H1 (cell line): ENCODE data around the gene TPO. TPM values are rescaled to one million over a fixed set of nuclear protein-coding genes. Genes with fewer than 3 reads are reported as not detected.

ENCODE experiments used
- CTCF ChIA-PET: fragments of 300-600 bp; sonication (Branson Sonifier 250); formaldehyde crosslinking; loops from one replicate; lab custom pipeline; 2021; ENCODE audit not compliant: partially characterized antibody; lab: Charles Lee
- POLR2A ChIA-PET: fragments of 300-600 bp; sonication (Branson Sonifier 250); formaldehyde crosslinking; loops from one replicate; lab custom pipeline; 2021; ENCODE audit warnings: inconsistent platforms; ENCODE audit not compliant: partially characterized antibody; lab: Charles Lee
- DNase-seq, 2 experiments: peaks; one replicate each; pipeline versions ENCODE4 v3.0.0 to v3.0.0-alpha.2; 2010 to 2022; ENCODE audit warnings: low spot score in 2 of 2, low read depth in 1 of 2, mixed read lengths in 1 of 2
- FAIRE-seq: peaks from 2 replicates; lab custom pipeline; 2011; peaks lifted over from hg19 to GRCh38; lab: Jason Lieb, UNC
- H2AFZ ChIP-seq: 2 replicates; pipeline ENCODE4 v1.8.1; 2012; ENCODE audit warnings: low read length, inconsistent platforms
- H2AK5ac ChIP-seq: 2 replicates; pipeline ENCODE4 v1.6.1; 2013; ENCODE audit warnings: low read depth, low read length
- H2BK120ac ChIP-seq: replicated peaks from 2 replicates; pipeline ENCODE3; 2013; ENCODE audit warnings: low read depth, low read length, inconsistent platforms
- H2BK12ac ChIP-seq: 2 replicates; pipeline ENCODE4 v1.6.1; 2013; ENCODE audit warnings: low read depth, low read length
- H2BK15ac ChIP-seq: 2 replicates; pipeline ENCODE4 v1.6.1; 2013; ENCODE audit warnings: low read length
- H2BK20ac ChIP-seq: 2 replicates; pipeline ENCODE4 v1.6.1; 2013; ENCODE audit warnings: low read length
- H2BK5ac ChIP-seq: 2 replicates; pipeline ENCODE4 v1.6.1; 2013; ENCODE audit warnings: low read depth, low read length
- H3K14ac ChIP-seq: 2 replicates; pipeline ENCODE4 v1.6.1; 2013; ENCODE audit warnings: inconsistent platforms; ENCODE audit not compliant: insufficient read length
- H3K18ac ChIP-seq: 2 replicates; pipeline ENCODE4 v1.6.1; 2013; ENCODE audit warnings: low read length; ENCODE audit errors: extremely low read depth
- H3K23ac ChIP-seq: 2 replicates; pipeline ENCODE4 v1.6.1; 2013; ENCODE audit warnings: inconsistent platforms; ENCODE audit not compliant: insufficient read length
- H3K23me2 ChIP-seq: 2 replicates; pipeline ENCODE4 v1.6.1; 2013; ENCODE audit warnings: low read depth, low read length
- H3K27ac ChIP-seq: 2 replicates; pipeline ENCODE4 v1.6.1; 2011; ENCODE audit warnings: low read depth, low read length, inconsistent platforms
- H3K27me3 ChIP-seq, 4 experiments: replicated peaks in 1 of 4; 1 replicate in 1 of 4; 2 replicates in 3 of 4; pipeline versions ENCODE4 v1.6.1 to v1.8.1; 2011 to 2013; ENCODE audit warnings: low read length in 3 of 4, mild to moderate bottlenecking in 3 of 4, inconsistent platforms in 2 of 4, mixed read lengths in 2 of 4, moderate library complexity in 1 of 4; ENCODE audit not compliant: control insufficient read depth in 3 of 4, insufficient read depth in 3 of 4; ENCODE audit errors: extremely low read depth in 1 of 4
- H3K36me3 ChIP-seq, 4 experiments: 2 replicates each; pipeline versions ENCODE4 v1.6.1 to v1.8.1; 2011 to 2013; ENCODE audit warnings: mild to moderate bottlenecking in 4 of 4, low read length in 3 of 4, moderate library complexity in 2 of 4, control low read depth in 1 of 4, inconsistent platforms in 1 of 4; ENCODE audit not compliant: insufficient read depth in 4 of 4, control insufficient read depth in 2 of 4
- H3K4ac ChIP-seq: replicated peaks from 2 replicates; pipeline ENCODE3; 2013; ENCODE audit warnings: low read length, low read depth, mixed read lengths, inconsistent platforms; ENCODE audit not compliant: insufficient read length
- H3K4me1 ChIP-seq, 4 experiments: replicated peaks in 1 of 4; 1 replicate in 1 of 4; 2 replicates in 3 of 4; pipeline versions ENCODE4 v1.6.1 to v1.8.1; 2011 to 2013; ENCODE audit warnings: low read length in 3 of 4, inconsistent platforms in 2 of 4, mixed read lengths in 1 of 4; ENCODE audit not compliant: insufficient read depth in 4 of 4, control insufficient read depth in 3 of 4
- H3K4me2 ChIP-seq, 2 experiments: 2 replicates each; pipeline versions ENCODE4 v1.6.1 to v1.8.1; 2011 to 2013; ENCODE audit warnings: low read depth in 2 of 2, low read length in 2 of 2, control low read depth in 1 of 2, inconsistent platforms in 1 of 2, mild to moderate bottlenecking in 1 of 2; ENCODE audit not compliant: insufficient read depth in 1 of 2
- H3K4me3 ChIP-seq, 4 experiments: fragments of 200-600, 300-600 bp in 1 of 4; sonication (generic), shearing (Covaris generic), sonication (Bioruptor Twin) in 1 of 4; 2 replicates each; pipeline versions ENCODE4 v1.5.1 to v1.8.1; 2011 to 2016; ENCODE audit warnings: low read length in 4 of 4, low read depth in 3 of 4, control low read depth in 2 of 4, inconsistent platforms in 2 of 4, mild to moderate bottlenecking in 2 of 4, mixed read lengths in 1 of 4, moderate library complexity in 1 of 4; ENCODE audit not compliant: insufficient read depth in 2 of 4; ENCODE audit errors: extremely low read depth in 1 of 4
- H3K56ac ChIP-seq: replicated peaks from 2 replicates; pipeline ENCODE3; 2013; ENCODE audit warnings: low read depth, mild to moderate bottlenecking, mixed read lengths, low read length, inconsistent platforms; ENCODE audit not compliant: insufficient read length
- H3K79me1 ChIP-seq: 2 replicates; pipeline ENCODE4 v1.6.1; 2013; ENCODE audit warnings: low read depth, low read length, control low read depth
- H3K79me2 ChIP-seq, 2 experiments: 2 replicates each; pipeline versions ENCODE4 v1.6.1 to v1.8.1; 2012 to 2013; ENCODE audit warnings: low read length in 2 of 2, mild to moderate bottlenecking in 2 of 2, inconsistent platforms in 1 of 2; ENCODE audit not compliant: insufficient read depth in 2 of 2, control insufficient read depth in 1 of 2
- H3K9ac ChIP-seq, 4 experiments: replicated peaks in 1 of 4; 1 replicate in 1 of 4; 2 replicates in 3 of 4; pipeline versions ENCODE4 v1.6.1 to v1.8.1; 2011 to 2013; ENCODE audit warnings: low read depth in 3 of 4, low read length in 3 of 4, control low read depth in 2 of 4, mild to moderate bottlenecking in 2 of 4, moderate library complexity in 2 of 4, inconsistent platforms in 1 of 4; ENCODE audit errors: extremely low read depth in 1 of 4
- H3K9me3 ChIP-seq, 2 experiments: 2 replicates each; pipeline versions ENCODE4 v1.6.1 to v1.8.1; 2012 to 2013; ENCODE audit warnings: mild to moderate bottlenecking in 2 of 2, moderate library complexity in 2 of 2, control low read depth in 1 of 2, inconsistent platforms in 1 of 2, low read depth in 1 of 2, low read length in 1 of 2, mixed read lengths in 1 of 2; ENCODE audit not compliant: insufficient read depth in 2 of 2
- H4K20me1 ChIP-seq, 2 experiments: replicated peaks in 1 of 2; 2 replicates each; pipeline versions ENCODE3 to v1.8.1; 2011 to 2013; ENCODE audit warnings: inconsistent platforms in 2 of 2, low read length in 2 of 2, mild to moderate bottlenecking in 1 of 2; ENCODE audit not compliant: insufficient read depth in 2 of 2, control insufficient read depth in 1 of 2
- H4K5ac ChIP-seq: 2 replicates; pipeline ENCODE4 v1.6.1; 2013; ENCODE audit warnings: low read length, low read depth, mixed read lengths, inconsistent platforms; ENCODE audit not compliant: insufficient read length
- H4K8ac ChIP-seq: 2 replicates; pipeline ENCODE4 v1.8.0; 2013; ENCODE audit warnings: mild to moderate bottlenecking, moderate library complexity, low read length, inconsistent platforms; ENCODE audit not compliant: insufficient read depth; ENCODE audit errors: extremely low read depth
- H4K91ac ChIP-seq: replicated peaks from 2 replicates; pipeline ENCODE3; 2013; ENCODE audit warnings: low read length, mixed read lengths, inconsistent platforms; ENCODE audit not compliant: insufficient read length
- HDAC6 ChIP-seq: IDR thresholded peaks from one replicate; pipeline ENCODE4 v1.7.1; 2012; ENCODE audit warnings: low read depth, mild to moderate bottlenecking, inconsistent platforms, low read length, moderate library complexity
- TAF1 ChIP-seq: IDR thresholded peaks from 2 replicates; pipeline ENCODE4 v1.6.1; 2011; ENCODE audit warnings: mild to moderate bottlenecking, low read depth, low read length
- TBP ChIP-seq: IDR thresholded peaks from 2 replicates; pipeline ENCODE4 v1.6.1; 2011; ENCODE audit warnings: low read depth, low read length, improper control_type of control experiment
- WGBS, 2 experiments: shearing (Covaris generic) in 1 of 2; methylation state at CpG; one replicate each; pipeline versions ENCODE4 v1.1.6 to v1.1.7; 2013 to 2015; ENCODE audit warnings: low lambda C conversion rate in 2 of 2, mixed read lengths in 2 of 2, inconsistent platforms in 1 of 2, low coverage in 1 of 2, missing lambda C conversion rate in 1 of 2; ENCODE audit not compliant: insufficient replicate concordance in 2 of 2, insufficient coverage in 1 of 2, insufficient read length in 1 of 2; ENCODE audit errors: extremely low coverage in 1 of 2, missing lambda C conversion rate in 1 of 2; 5-methylcytosine and 5-hydroxymethylcytosine counted together
- polyA plus RNA-seq, 7 experiments: library from polyadenylated mRNA; depleted of rRNA in 3 of 7; stranded (reverse) in 5 of 7; unstranded in 2 of 7; fragments of >200 nt in 5 of 7; fragments of 200-250 nt in 2 of 7; gene quantifications; 1 replicate in 5 of 7; 2 replicates in 1 of 7; 4 replicates in 1 of 7; pipeline versions ENCODE4 v1.2.1 to v1.2.3, GENCODE V29; 2011 to 2013; ENCODE audit warnings: missing spikeins in 2 of 7, mixed read lengths in 2 of 7
- total RNA-seq: library from RNA; stranded (reverse); fragmentation: NEBNext Ultra II Directional; extraction: Animal tissue kit (Norgen Biotek cat#: 25700); gene quantifications from 2 replicates; pipeline ENCODE4 v1.2.1, GENCODE V29; 2021

TPO gene
- total and polyA plus RNA-seq, 2 of the 8 experiments (the other 6 are each of a cell fraction or from before 2014, with no cell fraction given), result not detected

DNA sequence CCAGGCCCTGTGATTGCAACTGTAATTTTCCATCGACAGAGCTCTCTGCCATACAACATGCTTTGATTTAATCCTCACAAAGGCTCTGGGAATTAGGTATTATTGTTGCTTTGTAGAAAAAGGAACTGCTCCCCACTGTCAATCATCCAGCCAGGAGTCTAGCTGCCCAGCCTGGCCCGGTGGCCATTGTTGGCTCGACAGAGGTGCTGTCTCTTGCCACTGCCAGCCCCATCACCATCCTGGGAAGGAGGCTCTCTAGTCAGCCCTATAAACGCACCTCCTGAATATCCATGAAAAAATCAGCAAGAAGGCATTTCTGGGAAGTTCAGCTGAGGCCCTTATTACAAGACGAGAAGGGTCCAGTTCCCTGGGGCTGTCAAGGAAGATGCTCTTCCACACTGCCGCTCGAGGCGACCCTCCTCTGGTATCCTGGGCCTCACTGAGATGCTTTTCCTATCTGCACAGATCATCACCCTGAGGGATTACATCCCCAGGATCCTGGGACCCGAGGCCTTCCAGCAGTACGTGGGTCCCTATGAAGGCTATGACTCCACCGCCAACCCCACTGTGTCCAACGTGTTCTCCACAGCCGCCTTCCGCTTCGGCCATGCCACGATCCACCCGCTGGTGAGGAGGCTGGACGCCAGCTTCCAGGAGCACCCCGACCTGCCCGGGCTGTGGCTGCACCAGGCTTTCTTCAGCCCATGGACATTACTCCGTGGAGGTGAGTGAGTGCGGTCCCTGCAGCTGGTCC is 71.0 kb downstream of the TPO start:
- Histone ChIP-seq H2BK5ac (no peak overlapping the region), H3K14ac (no peak overlapping the region), H3K9ac (no peak overlapping the region), H3K36me3 (no peaks in the 10 kb centered on the region), H3K79me1 (no peaks in the 10 kb centered on the region), H3K4me3 (no peak overlapping the region), H2AFZ (no peak overlapping the region), H3K18ac (no peak overlapping the region), H3K23ac (no peak overlapping the region), H3K79me2 (no peaks in the 10 kb centered on the region), H2BK120ac (no peak overlapping the region), H4K8ac (no peak overlapping the region), H4K20me1 (peaks cover 0 to 2% of the 10 kb centered on the region in 2 experiments), H3K4me2 (no peak overlapping the region), H3K56ac (no peak overlapping the region), H2BK20ac (no peak overlapping the region), H2AK5ac (no peak overlapping the region), H3K27ac (no peak overlapping the region), H4K91ac (no peak overlapping the region), H4K5ac (no peak overlapping the region), H3K27me3 (no peaks in the 10 kb centered on the region; a peak in 1 of 7 replicates), H2BK12ac (no peak overlapping the region), H3K4me1 (peaks cover 0 to 4% (median 0%) of the 10 kb centered on the region in 4 experiments; a peak in 2 of 7 replicates), H3K4ac (no peak overlapping the region), H2BK15ac (no peak overlapping the region), H3K23me2 (no peaks in the 10 kb centered on the region; the same call in 1 of the 2 replicates), H3K9me3 (no peaks in the 10 kb centered on the region)
- DNase-seq (no peak), FAIRE-seq (no peak)
- CTCF ChIA-PET, result interaction anchor here (1.2 kb wide), 1 partner anchor 10 kb away, joined by 4 read pairs; no protein-coding TSS in a partner anchor
- 90% methylated on average over 20 of the region's 22 CpGs; no CpG with 5 or more reads in 1 of the 2 experiments for WGBS, 2 experiments
- POLR2A ChIA-PET, result no interaction called here
- no peak for TF ChIP-seq TAF1
- no peak for TF ChIP-seq TBP
- TF ChIP-seq HDAC6, result no peak
